Umbilical cord (tissue), 2 donors: ENCODE data around the gene PRDM16. TPM values are rescaled to one million over a fixed set of nuclear protein-coding genes. Genes with fewer than 3 reads are reported as not detected.

Source experiments
- DNase-seq: peaks from one replicate; pipeline ENCODE4 v3.0.0-alpha.2; 2015; ENCODE audit warnings: low spot score
- total RNA-seq: library from RNA; depleted of rRNA; stranded (reverse); fragments of >200 nt; gene quantifications from one replicate; pipeline ENCODE4 v1.2.3, GENCODE V29; 2014; ENCODE audit warnings: low replicate concordance; ENCODE audit not compliant: insufficient read depth

The PRDM16 gene
- total RNA-seq, 1 donor from 2014 or later, result 6.3 TPM

DNA sequence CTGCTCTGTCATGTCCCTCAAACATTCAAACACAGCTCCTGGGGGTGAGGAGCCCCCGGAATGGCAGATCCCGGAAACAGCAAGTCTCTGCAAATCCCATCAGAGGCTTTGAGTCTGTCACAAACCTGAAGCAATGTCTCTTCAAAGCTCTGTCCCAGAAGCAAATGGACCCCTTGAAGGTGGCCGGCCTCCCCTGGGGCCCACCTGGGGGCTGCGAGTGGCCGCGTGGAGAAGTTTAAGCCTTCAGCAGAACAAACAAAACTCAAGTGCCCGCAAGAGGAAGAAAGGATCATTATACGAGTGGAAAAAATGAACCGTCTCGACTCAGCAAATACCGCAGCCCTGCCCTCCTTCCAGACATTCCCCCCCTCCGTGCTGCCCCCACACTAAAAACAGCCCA lies 53.3 kb downstream of the PRDM16 start:
- DNase-seq, result no peak

- DNase-seq, result no peak
Observed at GRCh38 chr1:3124246-3124645, 55.2 kb downstream of the PRDM16 start.

DNA sequence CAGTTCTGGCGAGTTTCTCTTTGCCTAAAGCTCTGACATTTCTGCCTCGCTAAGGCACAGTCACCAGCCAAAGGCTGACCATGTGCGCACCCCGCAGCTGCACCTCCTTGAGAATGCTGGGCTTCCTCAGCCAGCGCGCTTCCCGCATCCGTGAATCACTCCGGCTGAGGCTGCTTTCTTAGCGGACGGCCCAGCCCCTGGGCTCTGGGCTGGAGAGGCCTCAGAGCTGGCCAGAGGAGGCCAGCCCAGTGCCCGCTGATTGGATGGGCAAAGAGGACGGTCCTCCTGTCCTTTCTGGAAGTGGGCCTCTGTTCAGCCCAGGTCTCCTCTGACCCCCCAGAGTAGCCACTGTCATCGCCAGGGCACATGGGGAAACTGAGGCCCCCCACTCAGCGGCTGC lies 56.1 kb downstream of the PRDM16 start:
- DNase-seq, result no peak

- DNase-seq, result no peak
Observed at GRCh38 chr1:3125546-3126368, 56.8 kb downstream of the PRDM16 start.

GRCh38 chr1:3126756-3127678 lies 58.0 kb downstream of the PRDM16 start:
- DNase-seq, result peak; percentile 61

DNA sequence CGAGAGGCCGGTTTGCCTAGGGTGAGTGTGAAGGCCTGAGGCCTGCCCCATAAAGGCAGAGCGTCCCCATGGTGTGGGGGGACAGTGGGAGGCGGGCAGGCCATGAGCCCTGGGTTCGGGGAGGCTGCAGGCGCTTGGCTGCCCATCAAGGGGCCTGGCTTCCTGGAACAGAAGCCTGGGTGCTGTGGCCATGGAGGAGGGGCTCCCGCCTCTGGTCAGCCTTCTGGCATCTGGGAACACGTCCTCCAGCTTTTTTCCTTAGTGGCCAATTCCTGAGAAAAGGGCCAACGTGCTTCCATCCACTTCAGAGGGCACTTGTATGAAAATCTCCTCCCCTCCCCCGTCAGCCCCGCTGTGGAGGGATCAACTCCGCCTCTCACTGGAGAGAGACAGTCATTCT lies 58.7 kb downstream of the PRDM16 start:
- peak; percentile 10 for DNase-seq

DNA sequence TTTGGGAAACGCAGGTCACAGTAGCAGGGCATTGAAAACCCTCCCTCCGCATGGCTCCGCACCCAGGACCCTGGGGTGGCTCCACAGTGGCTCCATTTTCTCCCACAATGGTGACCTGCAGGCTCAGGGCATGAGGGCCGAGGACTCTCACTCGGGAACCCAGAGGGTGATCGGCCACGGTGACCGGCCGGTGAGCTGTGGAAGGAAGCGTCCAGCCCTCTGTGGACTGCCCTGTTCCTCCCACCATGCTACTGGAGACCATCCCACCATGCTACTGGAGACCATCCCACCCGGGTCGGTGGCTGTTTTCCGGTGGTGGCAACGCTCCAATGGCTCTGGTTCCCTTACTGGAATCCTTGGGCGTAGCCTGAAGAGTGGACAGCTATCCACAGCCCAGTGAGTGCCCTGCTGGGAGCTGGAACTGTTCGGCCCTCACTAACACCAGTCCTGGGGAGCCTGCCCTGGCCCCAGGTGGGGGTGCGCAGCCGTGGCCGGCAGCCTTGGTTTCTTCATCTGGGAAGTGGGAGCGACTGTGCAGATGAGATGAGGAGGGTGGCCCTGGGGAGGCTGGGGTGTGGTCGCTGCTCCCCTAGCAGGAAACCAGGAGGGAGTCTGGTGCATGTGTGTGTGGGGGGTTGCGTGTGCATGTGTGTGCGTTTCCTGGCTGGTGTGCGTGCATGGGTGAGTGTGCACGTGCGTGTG lies 59.6 kb downstream of the PRDM16 start:
- no peak for DNase-seq

GRCh38 chr1:3129133-3129490 lies 60.1 kb downstream of the PRDM16 start:
- no peak for DNase-seq

DNA sequence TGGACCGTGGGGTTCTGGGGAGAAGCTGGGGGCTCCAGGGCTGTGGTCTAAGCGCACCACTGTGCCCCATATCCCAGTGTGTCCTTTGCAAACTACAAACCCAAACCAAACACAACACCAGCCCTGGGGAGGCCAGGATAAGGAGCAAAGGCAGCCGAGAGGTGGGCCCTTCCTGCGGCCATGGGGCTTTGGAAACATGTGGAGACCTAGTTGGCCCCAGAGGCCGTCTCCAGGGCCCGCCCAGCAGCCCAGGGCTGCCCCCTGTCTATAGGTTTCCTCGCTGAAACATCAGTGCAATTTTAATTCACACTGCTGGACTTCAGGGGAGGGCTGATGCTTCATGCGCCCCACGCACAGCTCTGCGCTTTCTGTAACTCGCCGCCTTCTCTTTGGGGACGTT lies 61.3 kb downstream of the PRDM16 start:
- DNase-seq, result no peak

GRCh38 chr1:3132660-3133059 lies 63.7 kb downstream of the PRDM16 start:
- DNase-seq, result no peak

- DNase-seq, result no peak
Observed at GRCh38 chr1:3133686-3134085, 64.7 kb downstream of the PRDM16 start.

- no peak for DNase-seq
Observed at GRCh38 chr1:3134381-3135072, 65.5 kb downstream of the PRDM16 start.

GRCh38 chr1:3135073-3135702 lies 66.2 kb downstream of the PRDM16 start:
- no peak for DNase-seq

DNA sequence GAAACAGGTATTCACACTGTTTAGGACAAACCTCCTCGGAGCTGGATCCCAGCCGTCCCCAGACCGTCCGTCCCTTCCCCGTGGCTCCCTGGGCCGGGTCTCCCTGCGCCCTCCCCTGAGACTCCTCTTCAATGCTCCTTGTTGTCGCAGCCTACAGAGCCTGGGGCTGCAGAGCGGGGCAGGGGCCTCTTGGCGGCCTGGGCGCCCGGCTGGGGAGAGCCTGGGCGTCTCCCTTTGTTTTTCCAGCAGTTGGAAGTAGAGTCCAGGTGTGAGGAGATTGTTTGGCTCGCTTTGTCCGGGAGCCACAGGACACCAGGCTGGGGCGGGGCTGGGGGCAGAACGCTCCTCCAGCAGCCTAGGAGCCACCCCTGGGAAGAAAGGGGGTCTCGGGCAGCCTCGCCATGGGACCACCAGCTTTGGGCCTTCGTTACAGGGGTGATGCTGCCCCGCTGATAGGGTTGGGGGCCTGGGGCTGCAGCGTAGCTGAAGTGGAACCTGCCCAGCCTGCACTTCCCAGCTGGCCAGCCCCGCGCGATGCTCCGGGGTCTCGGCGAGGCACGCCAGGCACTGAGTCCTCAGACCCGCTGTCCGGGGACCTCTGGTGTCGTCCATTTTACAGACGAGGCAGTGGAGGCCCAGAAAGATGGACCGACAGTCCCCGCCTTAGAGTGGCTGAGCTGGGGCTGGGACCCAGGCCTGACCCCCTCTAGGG lies 66.9 kb downstream of the PRDM16 start:
- DNase-seq, result no peak

- no peak for DNase-seq
Observed at GRCh38 chr1:3136532-3136931, 67.5 kb downstream of the PRDM16 start.

DNA sequence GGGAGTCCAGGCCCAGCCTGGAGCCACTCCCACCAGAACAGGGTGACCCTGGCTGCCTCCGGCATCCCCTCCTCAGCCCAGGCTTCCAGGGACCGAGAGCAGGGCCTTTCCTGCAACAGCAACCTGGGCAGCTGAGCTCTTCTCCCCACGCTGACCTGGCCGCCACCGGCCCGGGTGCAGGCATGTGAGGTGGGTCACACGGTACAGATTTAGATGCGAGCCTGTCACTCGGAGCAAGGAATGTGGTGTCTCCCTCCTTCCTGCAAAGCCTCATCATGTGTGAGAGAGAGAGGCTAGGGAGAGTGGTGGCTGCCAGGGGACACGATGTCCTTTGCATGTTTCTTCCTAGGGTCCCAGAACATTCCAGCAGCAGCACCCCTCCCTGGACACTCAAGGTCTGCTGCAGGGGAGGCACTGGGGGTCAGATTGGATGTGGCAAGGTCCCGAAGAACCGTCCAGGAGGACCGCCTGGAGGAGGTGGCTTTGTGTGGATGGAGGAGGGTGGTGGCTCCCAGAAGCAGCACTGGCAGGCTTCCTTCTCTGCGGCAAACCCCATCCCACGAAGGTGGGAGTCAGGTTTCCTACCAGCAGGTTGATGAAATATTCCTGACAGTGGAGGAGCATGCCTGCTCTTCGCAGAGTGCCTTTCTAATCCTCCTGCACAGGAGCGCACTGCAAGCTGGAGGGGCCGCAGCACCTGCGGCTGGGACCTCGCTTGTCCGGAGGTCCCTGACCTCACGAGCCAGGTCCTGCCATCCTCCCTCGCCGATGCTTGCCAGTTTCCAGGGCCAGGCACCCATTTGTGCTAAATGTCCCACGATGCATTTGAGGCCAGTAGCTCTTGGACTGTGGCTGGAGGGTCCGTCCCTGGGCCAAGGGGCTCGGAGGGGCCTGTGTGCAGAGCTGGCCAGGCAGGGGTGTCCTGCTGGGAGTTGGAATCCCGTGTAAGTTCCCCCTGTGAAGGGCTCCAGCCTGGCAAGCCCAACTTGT lies 68.4 kb downstream of the PRDM16 start:
- DNase-seq, result no peak

DNA sequence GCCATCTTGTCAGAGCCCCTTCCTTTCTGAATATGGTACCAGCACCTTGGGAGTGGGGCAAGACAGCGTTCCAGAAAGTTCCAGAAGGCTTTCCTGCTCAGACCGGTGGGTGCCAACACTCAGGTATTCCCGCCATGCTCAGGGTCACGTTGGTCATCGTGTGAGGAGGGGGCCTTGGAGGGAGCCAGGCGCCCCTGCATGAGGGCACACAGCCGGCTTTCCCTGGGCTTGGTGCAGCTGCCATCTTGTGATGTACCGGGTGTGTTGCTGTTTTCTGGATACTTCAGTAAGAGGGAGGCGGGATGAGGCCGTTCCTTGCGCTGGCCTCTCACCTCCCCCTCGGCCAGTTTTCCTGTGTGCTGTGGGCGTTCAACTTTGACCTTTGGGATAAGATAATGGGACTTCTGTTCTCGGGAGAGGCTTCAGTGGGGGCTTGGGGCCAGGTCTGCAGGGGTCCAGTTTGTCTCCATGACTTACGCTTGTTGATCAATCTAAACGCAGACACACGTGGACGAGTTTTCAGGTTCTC lies 69.7 kb downstream of the PRDM16 start:
- no peak for DNase-seq

GRCh38 chr1:3139451-3139852 lies 70.4 kb downstream of the PRDM16 start:
- DNase-seq, result no peak

DNA sequence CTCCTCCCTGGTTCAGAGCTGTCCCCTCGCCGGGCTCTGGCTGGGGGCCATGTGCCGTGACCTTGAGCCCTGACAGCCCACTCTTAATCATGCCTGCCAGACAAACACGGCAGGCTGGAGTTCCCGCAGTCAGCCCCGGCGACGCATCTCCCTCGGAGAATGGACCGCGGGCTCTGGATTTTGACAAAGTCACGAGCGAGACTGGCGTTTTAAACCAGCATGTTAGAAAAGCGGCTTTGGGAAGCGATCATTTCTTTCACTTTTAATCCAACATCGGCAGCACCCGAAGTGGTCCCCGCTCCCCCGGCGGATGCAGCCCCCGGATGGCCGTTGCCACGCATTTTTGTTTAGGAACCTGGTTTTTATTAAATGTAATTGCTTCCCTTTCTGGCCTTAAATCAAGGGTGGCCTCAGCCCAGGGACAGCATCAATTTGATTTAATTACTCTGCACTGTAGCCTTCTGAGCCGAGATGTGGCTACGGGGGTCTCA lies 70.9 kb downstream of the PRDM16 start:
- DNase-seq, result no peak
